HG02798 (cell line): ENCODE results near the gene PRKCH.

ENCODE experiments used
- ATAC-seq: cut with Tn5 transposase; IDR thresholded peaks from one replicate; pipeline ENCODE4 v1.9.1; 2021; ENCODE audit warnings: mild to moderate bottlenecking; ENCODE audit not compliant: unreplicated experiment, poor library complexity

The PRKCH gene

GRCh38 chr14:61570549-61571290 lies 249.3 kb downstream of the PRKCH start:
- no peak for ATAC-seq

DNA sequence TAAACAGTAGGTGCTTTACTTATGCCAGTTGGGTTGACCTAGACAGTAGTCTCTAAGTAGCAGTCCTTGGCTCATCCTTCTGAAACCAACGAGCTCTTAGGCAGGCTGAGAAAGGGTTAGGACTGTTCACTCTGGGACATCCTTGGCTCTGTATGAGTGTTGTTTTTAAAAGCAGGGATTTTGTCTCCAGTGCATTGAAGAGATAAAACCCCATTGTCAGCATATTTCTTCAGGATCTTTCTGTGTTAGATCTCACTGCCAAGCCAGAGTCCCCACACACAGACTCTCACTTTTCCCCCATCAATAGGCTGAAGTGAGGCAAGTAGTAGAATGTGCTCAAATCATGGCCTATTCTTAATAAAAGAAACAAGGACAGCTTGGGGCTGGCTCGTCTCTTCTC lies 250.5 kb downstream of the PRKCH start:
- no peak for ATAC-seq

DNA sequence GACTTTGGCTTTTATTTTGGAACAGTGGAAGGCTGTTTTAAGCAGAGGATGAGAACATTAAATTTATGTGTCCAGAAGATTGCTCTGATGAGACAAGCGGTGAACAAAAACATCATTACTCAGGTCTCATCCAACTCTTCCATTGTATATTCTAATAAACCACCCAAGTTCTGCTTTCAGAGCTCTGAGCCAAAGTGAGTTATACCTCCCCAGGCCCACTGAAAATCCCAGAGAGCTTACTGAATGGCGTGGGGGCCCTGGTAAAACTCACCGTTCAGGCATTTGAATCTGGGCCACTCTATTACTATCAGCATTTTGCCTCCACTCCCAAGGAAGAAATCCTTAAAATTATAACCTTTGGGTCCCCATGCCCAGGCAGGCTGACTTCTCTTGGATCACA lies 251.9 kb downstream of the PRKCH start:
- no peak for ATAC-seq

GRCh38 chr14:61573748-61574513 lies 252.6 kb downstream of the PRKCH start:
- ATAC-seq, result no peak

GRCh38 chr14:61574514-61574807 lies 253.1 kb downstream of the PRKCH start:
- ATAC-seq, result no peak

- ATAC-seq, result no peak
Observed at GRCh38 chr14:61575126-61575525, 253.7 kb downstream of the PRKCH start.

DNA sequence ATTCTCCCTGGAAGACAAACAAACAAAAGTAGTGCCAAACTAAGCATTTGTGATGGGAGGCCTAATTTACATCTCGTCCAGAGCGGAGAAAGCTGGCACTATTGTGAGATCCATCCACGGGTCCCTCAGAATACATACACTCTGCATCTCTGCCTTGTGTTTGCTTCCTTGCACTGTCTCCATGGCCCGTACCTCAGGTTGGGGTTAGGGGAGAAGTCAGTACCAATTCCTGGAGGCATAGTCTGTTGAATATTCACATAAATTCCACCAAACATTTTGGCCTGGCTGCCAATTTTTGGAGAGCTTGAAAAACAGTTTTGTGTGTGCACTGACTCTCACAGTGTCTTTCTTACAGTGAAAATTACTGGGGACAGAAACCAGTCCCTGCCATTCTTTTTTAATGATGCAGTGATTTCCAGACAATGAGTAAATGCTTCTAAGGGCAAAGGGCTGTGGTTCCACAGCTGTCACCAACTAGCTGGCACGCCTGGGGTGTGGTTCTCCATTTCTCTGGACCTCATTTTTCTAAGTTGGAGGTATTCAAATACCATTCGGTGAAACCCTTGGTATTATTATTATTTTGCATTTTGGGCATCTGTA lies 254.3 kb downstream of the PRKCH start:
- ATAC-seq, result no peak

GRCh38 chr14:61577506-61577931 lies 256.1 kb downstream of the PRKCH start:
- ATAC-seq, result no peak

DNA sequence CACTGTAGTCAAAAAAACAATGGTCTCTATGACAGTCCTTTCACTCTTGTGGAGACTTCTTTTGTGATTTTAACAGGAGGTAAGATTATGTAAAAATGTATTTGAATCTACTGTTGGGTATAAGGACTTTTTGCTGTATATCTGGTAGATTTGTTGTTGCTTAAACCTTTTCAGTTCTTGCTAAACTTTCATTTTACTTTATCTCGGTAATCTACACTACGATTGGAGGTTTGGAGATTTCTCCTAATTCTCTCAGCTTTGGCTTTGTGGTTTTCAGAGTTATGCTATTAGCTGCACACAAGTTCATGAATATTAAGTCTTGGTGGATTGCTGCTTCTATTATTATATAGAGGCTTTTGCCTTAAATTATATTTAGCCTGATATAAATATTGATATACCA lies 257.4 kb downstream of the PRKCH start:
- no peak for ATAC-seq

DNA sequence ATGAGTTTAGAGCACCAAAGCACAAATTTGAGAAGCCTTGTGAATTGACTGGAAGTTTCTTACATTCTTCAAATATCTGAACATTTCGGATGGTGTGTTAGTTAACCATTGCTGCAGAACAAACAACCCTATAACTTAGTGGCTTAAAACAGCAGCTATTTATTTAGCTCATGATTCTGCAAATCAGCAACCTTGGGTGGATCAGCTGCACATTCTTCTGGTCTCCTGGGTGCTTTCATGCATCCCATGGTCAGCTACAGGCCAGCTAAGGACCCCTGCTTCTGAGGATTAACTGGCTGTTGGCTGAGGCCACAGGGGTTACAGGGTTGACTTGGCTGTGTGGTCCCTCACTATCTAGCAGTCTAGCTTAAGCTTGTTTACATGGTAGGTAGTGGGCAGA lies 260.0 kb downstream of the PRKCH start:
- ATAC-seq, result no peak

DNA sequence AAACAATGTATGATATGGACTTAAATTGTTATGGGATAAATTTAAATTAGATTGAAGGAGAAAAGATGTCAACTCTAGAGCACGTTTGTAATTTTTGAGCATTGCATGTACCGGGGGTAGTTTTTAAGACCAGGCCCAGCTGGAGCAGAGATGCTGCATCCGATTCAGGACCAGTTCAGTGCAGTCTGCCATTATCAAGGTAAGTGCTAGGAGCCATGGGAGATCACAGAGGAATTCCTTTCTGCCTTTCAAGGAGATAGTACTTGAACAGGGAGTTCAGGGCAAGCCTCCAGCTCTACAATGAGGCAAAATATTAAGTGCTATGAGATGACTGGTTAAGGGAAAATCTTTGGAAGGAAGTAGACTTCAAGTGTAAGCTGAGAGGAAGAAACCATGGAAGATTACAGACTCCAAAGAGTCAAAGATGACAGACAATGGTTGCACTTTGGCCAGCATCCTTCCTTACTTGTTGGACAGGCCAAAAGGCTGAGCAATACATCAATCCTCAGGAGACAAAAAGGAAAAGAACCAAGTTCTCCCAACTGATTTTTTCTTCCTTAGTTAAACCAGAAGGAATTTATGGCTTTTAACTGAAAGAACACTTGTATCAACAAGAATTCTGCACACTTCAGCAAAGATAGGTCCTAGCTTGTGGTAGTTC lies 260.7 kb downstream of the PRKCH start:
- ATAC-seq, result no peak

DNA sequence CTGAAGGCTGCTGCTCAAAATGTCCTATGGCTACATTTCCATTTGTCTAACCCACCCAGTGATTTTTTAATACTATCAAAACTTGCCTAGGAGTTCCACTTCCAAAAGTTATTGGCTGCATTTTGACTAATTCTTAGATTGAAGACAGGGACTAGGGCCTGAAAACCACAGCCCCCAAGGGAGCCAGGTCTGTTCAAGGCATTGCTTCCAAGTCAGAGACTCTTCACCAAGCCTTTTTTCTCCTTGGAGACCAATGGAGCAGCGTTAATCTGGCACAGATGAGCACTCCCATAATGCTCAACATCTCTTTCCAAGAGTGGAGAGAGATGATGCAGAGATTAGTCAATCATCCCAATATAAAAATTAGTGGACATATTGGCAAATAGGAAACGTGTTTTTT lies 261.4 kb downstream of the PRKCH start:
- ATAC-seq, result no peak

GRCh38 chr14:61584331-61584741 lies 263.0 kb downstream of the PRKCH start:
- no peak for ATAC-seq

DNA sequence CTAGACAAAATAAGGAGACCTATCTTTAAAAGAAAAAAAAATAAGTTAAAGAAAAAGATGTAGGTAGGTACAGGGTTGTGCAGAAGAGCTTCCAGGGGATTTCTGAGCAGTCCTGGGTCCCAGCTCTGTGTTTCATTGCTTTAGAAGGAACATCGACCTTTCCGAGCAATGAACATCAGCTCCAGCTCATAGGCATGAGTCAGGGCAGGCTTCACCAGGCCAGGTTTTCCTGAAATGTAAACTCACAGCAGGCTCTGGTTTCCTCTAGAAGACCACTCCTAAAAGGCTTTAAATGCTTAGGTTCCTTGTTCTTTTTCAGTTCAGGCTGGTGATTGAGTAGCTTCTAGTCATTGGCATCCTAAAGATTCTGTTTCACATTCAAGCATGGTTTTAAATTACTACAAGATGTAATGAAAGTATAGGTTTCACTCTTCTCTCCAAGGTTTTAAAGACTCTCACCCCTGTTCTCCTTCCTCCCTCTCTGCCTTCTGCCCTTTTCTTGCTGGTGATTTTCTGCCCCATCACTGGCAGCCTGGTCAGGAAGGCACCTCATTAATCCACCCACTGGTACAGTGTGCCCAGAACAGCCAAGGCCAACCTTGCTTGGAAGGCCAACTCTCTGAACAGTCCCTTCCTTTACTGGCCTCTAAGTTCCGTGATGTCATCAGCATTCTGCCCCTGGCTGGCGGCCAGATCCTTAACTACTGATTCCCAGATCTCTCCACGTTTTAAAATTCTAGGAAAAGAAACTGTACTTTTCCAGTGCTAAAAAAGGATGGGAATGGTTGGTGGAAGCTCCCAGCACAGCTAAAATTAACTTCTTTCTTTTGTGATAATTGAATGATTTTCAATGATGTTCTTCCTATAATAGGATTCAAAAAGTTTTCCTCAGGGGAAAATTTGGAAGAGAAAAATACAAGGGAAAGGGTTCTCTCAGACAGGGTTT lies 264.5 kb downstream of the PRKCH start:
- ATAC-seq, result no peak

- no peak for ATAC-seq
Observed at GRCh38 chr14:61586544-61587055, 265.2 kb downstream of the PRKCH start.

DNA sequence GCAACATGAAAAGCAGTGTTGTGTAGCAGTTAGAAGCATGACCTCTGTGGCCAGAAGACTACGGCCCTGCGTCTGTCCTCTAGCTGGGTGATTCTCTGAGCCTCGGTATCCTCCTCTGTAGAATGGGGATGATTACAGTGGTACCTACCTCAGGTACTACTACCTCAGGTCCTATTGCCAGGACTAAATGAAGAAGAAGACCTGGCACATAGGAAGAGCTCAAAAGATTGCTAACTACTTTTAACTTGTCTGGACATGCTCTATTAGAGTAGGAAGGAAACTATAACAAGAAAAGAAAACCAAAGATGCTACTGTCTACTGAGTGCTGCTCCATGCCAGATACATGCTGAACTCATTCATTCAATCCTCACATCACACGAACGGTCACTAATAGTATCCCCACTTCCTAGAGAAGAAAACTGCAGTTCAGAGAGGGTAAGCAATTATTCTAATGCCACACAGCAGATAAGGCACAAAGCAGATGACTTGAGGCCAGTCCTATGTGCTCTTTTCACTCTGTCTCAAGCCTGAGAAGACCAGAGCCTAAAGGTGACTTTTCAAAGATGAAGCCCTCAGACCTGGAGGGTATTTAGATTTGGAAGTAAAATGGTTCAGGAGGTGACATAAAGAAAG lies 265.8 kb downstream of the PRKCH start:
- no peak for ATAC-seq

- ATAC-seq, result no peak
Observed at GRCh38 chr14:61588419-61588901, 267.1 kb downstream of the PRKCH start.

- ATAC-seq, result no peak
Observed at GRCh38 chr14:61589691-61590581, 268.6 kb downstream of the PRKCH start.
